MM.1S (cell line): ENCODE results near the gene CRADD.

Experiments
- EZH2phosphoT487 ChIP-seq: fragments of 300-600 bp; sonication (generic); IDR thresholded peaks from 2 replicates; pipeline ENCODE4 v1.6.1; 2018; ENCODE audit warnings: antibody characterized with exemption, low read length
- TF ChIP-seq, protein P1 (sequence below): fragments of 300-600 bp; sonication (generic); IDR thresholded peaks from 2 replicates; pipeline ENCODE4 v1.5.1; 2016; ENCODE audit warnings: antibody characterized with exemption, low read length, mixed read lengths

DNA sequence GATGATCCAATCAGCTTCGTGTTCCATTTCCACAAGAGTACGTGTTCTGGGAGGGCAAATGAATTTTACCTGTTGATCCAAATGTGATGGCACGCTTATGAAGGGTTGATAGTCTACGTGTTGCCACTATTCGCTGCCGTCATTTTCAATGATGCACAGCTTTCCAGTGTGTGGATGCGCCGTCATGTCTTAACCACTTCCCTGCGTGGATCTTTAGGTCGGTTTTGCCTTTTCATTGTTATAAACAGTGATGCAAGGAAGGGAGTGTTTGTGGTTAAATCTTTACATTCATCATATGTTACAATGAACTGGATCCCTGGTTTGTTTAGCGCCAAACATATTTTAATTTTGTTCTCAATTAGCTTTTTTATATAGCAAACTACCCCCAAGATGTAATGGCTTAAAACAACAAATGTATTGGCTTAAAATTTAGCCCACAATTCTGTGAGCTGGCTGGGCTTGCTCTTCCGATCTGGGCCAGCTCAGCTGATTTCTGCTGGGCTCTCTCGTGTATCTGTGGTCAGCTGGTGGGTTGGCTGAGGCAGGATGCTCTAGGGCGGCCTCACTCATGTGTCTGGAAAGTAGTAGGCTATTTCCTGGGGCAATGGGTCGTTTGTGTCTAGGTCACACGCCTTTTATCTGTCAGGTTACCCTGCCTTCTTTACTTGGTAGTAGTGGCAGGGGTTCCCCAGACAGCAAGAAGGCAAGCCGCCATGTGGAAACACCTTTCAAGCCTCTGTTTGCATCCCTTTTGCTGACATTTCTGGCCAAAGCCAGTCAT, 176.7 kb downstream of the CRADD start:
- TF ChIP-seq EZH2phosphoT487: no peak
- TF ChIP-seq, protein P1, sequence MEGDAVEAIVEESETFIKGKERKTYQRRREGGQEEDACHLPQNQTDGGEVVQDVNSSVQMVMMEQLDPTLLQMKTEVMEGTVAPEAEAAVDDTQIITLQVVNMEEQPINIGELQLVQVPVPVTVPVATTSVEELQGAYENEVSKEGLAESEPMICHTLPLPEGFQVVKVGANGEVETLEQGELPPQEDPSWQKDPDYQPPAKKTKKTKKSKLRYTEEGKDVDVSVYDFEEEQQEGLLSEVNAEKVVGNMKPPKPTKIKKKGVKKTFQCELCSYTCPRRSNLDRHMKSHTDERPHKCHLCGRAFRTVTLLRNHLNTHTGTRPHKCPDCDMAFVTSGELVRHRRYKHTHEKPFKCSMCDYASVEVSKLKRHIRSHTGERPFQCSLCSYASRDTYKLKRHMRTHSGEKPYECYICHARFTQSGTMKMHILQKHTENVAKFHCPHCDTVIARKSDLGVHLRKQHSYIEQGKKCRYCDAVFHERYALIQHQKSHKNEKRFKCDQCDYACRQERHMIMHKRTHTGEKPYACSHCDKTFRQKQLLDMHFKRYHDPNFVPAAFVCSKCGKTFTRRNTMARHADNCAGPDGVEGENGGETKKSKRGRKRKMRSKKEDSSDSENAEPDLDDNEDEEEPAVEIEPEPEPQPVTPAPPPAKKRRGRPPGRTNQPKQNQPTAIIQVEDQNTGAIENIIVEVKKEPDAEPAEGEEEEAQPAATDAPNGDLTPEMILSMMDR: no peak
